HG03280 (cell line): ENCODE measurements around the gene PYY.
"Not testable (repeated sequence)": the region's sequence is repeated elsewhere in the genome, so short reads cannot be mapped to it uniquely, and the experiment has no call there.

Source experiments
- ATAC-seq: cut with Tn5 transposase; IDR thresholded peaks from one replicate; pipeline ENCODE4 v1.9.1; 2021; ENCODE audit warnings: mild to moderate bottlenecking, moderate library complexity; ENCODE audit not compliant: unreplicated experiment

The PYY gene

DNA sequence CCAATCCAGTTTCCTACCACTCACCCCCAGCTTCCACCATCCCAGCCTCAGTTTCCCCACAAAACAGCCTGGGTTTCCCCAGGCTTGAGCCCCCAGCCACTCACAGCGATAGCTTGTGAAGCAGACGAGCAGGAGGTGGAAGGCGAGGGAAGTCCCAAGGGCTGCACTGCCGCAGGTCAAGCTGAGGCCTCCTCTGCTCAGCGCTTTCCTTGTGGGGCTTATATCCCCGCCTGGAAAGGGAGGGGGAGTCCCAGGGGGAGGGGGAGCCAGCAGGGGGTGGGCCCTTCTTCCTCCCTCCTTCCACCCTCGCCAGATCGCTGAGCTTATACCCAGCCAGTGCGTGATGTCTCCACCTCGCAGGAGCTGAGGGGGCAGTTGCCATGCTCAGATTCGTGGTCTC is at the start of gene PYY:
Gene PYY, minus strand, starts transcription at position 195 of the 400 bp plus-strand sequence. CDS start 457 bp downstream, outside the sequence.
- ATAC-seq: no peak

DNA sequence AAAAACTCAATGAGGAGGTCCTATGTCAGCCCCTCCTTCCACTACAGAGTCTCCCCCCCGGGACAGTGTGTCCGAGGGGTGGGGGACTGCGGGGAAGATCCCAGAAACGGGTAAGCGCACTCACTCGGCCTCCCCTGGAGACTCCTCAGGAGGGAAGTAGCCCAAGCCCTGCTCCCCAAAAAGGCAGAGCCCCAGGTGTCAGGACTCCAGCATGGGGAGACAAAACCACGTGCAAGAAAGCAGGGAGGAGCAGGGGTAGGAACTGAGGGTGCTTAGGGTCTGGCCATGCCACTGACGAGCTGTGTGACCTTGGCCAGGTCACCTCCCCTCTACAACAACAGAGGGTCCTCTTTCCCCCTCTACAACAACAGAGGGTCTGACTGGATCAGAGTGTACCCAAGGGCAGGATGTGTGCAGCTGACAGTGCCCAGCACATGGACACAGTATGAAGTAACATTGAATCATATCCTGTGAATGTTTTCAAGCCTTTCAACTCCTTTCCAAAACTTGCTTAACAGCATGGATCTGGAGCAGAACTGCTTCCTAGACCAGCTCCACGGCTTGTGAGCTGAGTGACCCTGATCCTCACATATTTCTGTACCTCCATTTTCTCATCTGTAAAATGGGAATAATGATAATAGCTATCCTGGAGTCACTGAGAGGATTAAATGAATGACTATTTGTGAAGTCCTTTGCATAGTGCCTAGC is 48.6 kb upstream of the PYY start:
- no peak for ATAC-seq

DNA sequence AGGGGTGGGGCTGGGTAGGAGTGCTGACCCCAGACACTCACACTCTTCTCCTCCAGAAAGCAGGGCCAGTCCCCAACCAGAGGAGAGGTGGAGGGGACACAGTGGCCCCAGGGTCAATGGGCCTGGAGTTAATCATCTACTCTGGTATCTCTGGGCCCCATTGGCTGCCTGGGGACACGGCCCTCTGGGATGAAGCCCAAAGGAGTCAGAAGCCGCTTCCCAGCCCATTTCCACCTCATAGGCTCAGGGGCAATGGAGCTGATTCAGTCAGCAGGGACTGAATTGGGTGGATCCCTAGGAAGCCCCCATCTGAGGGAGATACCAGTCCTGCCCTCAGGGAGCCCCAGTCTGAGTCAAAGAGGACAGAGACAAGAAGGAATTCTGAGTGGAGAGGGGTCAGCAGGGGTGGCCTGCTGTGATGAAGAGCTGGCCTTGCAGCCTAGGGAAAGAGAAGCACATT is 47.8 kb upstream of the PYY start:
- ATAC-seq: no peak

DNA sequence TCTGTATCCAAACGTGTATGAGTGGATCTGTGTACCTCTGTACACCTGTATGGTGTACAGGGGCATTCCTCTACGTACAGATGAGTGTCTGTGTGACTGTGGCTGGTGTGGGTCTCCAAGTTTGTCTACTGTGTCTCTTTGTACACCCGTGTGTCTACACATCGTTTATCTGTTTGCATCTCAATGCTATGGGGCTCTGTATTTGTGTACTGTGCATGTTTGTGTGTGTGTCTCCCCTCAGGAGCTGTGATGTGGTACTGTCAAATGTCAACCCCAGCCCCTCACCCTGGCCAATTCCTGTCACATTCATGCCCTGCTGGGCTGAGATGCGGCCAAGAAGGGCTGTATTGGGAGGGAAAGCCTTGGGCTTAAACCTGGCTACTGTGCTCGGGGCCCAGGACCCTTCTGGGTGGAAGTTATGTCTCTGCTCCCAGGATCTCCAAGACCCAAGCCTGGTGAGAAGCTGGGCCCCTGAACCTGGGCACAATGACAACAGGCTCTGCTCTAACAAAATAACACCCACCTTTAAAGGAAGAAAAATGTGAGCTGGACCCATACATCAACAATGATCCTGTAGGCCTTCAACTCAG is 47.2 kb upstream of the PYY start:
- no peak for ATAC-seq

DNA sequence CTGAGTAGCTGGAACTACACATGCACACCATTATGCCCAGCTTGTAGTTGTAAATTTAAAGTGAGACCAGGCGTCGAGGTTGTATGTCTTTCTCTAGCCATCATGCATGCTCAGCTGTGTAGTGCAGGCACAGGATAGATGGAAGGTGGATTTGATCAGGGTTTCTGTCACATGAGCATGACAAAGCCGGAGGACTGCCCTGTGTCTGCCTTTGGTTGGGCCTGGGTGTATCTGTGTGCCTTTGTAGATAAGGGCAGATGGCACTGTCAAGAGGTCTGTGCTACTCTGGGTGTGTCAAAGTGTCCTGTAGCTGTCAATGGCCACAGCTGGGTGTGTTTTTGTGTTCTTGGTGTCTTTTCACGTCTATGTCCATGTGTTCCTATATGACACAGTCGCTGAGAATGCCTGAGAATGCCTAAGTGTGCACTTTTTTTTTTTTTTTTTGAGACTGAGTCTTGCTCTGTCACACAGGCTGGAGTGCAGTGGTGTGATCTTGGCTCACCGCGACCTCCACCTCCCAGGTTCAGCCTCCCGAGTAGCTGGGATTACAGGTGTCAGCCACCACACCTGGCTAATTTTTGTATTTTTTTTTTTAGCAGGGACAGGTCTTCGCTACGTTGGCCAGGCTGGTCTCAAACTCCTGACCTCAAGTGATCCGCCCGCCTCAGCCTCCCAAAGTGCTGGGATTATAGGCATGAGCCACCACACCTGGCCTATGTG is 46.6 kb upstream of the PYY start:
- ATAC-seq: no peak

DNA sequence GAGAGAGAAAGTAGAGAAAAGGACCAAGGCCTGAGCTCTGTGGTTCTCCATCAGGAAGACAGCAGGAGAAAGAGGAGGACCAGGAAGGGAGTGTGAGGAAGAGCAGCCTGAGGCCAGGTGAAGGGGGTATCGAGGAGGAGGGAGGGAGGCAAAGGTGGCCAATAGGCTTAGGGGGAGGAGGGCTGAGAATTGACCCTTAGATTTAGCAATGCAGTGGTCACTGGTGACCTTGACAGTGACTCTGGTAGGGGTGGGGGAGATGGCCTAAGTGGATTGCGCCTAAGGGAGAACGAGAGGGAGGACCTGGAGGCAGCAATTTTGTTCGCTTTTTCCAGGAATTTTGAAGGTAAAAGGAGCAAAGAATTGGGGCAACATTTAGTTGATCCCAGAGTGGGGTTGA is 45.3 kb upstream of the PYY start:
- no peak for ATAC-seq

DNA sequence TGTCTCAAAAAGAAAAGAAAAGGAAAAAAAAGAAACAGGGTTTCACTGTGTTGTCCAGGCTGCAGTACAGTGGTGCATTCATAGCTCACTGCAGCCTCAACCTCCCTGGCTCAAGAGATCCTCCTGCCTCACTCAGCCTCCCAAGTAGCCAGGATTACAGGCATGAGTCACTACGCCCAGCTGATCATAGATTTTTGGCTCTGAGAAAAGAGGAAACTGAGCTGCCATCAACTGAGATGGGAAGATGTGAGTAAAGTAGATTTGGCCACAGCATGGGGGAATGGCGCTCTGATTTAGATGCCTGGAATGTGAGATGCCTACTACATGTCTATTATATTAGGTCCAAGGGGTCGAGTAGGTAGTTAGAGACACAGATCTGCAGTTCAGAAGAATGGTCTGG is 44.8 kb upstream of the PYY start:
- ATAC-seq: no peak

DNA sequence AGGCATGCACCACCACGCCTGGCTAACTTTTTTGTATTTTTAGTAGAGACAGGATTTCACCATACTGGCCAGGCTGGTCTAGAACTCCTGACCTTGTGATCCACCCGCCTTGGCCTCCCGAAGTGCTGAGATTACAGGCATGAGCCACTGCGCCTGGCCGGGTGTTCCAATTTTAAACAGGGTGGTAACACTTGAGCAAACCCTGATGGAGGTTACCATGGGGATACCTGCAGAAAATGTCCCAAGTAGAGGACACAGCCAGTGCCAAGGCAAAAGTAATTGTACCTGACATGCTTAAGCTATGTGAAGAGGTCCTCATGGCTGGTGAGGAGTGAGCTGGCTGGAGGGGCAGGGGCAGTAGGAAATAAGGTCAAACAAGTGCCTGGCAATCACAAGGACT is 43.4 kb upstream of the PYY start:
- not testable (repeated sequence) for ATAC-seq

DNA sequence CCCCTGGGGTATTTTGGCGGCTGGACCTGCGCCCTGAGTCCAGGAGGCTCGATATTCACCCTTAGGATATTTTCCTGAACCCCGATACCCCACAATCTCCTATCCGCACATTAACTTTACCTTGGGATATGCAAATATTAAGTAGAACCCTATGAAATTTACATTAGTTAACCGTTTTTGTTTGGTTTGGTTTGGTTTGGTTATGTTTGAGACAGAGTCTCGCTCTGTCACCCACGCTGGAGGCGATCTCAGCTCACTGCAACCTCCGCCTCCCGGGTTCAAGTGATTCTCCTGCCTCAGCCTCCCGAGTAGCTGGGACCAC is 41.4 kb upstream of the PYY start:
- ATAC-seq: no peak

DNA sequence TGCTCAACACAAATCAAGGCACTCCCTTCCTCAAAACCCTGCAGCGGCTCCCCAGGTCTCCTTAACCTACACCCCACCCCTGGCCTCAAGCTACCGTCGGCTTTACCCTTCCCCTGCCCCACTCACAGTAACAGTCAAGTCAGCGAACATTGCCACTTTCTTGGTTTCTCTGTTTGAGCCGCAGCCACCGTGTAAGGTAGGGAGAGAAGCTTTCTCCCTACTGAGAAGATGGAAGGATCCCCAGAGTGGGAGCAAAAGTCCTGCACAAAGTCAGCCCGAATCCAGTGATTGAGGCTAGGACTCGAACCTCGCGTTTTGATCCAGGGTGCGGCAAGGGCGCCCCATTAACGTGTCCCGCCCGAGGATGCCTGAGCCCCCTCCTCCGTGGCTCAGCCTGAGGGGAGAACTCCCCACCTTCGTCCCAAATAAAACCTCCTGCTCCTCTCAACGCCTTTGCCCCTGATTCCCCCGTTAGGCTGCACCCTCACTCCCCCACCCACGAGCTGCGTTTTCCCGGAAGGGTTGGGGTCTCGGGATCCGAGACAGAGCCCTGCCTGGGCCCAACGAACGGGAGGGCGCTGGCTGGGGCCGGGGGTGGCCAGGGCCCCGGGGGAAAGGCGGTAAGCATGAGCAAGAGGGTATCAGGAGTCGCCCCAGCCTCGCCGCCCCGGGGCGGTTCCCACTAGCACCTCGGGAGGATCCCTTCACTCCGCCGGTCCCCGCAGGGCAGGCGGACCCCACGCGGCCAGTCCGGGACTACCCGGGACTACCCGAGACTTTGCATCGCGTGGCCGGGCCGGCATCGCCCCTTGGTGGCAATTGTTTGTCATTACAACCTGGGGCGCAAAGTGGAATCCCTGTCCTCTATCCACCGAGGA is 40.8 kb upstream of the PYY start:
- ATAC-seq: no peak

DNA sequence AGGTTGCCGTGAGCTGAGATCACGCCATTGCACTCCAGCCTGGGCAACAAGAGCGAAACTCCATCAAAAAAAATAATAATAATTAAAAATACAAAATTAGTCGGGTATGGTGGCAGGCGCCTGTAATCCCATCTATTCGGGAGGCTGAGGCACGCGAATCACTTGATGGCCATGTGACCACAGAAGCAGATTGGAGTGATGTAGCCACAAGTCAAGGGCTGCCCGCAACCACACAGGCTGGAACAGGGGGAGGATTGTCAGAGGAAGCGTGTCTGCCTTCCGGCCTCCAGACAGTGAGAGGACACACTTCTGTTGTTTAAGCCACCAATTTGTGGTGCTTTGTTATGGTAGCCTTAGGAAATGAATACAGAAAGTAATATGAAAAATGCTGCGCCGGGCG is 38.9 kb upstream of the PYY start:
- ATAC-seq: no peak

DNA sequence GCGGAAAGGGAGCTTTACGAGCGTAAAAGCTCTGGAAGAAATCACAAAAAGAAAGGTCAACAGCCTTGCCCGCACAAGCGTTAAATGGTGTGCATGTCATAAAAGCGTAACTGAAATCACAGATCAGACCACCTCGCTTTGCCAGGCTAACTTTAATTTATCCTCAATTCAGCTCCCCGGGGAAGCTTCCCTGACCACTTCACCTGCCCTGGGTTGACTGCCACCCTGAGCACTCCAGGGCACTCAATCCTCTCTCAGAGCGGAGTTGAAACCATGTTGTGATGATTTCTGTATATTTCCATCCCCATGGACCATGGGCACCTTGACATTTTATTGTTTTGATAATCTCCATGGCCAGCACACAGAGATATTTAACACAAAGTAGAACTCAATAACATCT is 34.6 kb upstream of the PYY start:
- no peak for ATAC-seq

DNA sequence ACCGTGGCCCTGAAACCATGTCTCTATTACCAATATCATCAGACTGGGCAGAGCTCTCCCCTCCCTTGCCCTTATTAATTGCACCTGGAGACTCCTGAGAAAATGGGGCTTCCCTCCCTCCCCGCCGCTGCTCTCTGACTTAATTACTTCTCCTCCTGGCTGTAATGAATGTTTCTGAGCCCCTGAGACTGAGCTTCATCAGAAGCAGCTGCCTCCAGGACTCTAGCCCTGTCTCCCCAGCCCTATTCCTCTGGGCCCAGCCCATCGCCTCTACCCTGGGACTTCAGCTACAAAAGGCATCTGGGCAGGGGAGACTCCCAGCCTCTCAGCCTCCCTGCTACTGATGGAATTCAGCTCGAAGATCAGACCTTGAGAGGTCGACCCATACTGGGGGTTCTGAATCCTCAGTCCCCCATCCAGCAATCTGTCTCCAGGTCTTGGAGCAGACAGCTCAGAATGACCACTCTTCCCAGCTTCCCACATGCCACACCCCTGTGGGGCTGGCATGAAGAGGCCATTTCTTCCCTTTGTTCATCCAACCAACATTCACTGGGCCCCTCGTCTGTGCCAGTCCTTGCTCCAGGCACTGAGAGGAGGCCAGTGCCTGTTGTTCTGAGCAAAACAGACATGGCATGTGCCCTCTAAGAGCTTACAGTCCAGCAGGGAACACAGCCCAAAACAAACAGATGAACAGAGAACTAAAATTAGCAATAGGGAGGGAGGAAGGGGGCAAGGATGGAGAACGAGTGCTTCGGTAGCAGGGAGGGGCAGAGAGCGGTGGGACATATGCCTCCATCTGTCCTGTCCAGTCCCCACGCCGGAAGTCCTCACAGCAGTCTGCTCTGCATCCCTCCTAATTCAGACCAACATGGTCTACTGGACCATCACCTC is 33.6 kb upstream of the PYY start:
- ATAC-seq: no peak

DNA sequence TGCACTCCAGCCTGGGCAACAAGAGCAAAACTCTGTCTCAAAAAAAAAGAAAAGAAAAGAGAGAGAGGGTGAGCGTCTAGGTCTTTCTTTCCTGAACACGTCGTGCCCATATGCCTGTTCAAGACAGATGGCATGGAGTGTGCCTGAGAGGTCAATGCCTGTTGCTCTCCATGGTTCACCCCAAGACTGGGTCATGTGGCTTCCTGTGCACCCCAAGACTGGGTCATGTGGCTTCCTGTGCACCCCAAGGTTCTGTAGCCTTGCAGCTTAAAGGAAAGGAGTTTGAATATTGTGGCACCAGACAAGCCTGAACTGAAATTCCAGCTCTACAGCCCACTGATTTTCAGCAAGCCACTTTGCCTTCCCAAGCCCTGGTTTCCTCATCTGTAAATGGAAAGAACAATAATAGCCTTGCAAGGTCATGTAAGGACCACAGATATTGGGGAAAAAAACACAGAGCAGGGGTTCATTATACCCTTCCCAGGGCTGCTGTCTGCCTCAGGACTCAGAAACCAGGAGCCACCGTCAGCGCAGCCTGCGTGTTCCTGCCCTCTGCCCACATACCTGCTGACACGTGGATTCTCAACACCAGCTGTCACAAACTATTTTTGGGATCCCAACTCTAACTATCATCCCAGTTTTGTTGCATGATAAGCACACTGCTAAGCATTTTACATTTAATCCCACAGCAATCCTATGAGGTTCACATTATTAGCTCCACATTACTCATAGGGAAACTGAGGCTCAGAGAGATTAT is 32.7 kb upstream of the PYY start:
- no peak for ATAC-seq

DNA sequence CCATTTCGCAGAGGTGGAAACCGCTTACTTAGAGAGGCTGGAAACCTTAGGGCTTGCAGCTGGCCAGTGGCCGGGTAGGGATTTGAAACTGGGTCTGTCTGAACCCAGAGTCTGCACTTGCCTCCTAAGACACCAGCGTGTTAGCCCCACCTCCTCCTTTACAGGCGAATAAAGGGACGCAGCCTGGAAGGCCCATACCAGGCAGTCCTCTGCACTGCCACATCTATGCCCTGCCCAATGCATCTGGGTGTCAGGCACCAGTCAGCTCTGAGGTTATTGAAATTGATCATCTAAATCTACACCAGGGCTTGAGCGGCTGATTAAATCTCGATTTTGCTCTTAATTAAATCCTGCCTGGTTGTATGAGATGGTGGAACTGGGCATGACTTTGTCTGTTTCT is 30.8 kb upstream of the PYY start:
- ATAC-seq: no peak

DNA sequence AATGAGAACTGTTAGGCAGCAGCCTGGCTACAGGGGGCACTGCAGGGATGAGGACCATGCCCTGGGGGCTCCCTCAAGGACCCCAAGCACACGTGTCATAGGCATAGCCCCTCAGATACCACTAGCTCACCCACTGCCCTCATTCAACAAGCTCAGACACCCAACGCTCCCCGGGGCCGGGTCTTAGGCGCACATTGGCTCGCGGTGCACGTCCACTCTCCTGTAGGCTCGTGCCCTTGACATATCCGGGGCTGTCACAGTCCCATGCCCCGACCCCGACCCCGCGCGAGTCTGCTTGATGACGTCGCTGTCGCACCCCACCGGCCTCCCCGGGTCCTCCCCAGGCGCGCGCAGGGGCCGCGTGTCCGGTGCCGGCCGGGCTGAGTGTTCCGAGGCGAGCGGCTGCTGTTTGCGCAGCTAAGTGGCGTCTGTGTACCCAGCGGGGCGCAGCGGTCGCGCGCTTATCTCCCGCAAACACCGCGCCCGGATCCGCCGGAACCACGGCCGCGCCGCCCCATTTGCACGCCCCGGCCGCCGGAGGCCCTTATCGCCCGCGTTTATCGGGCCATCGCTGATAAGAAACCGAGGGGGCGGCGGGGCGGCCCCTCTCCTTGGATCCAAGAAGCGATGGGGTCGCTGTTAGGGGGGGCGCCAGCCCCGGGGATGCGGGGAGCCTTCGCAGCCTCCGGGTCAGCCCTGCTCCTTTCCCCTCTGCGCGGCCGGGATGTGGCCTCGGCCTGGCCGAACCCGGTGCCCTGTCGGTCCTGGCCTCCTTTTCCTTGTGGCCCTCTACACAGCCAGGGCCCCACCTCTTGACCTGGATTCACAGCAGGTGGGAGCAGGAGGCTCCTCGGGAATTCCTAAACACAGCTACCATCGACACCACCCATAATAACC is 30.0 kb upstream of the PYY start:
- no peak for ATAC-seq

DNA sequence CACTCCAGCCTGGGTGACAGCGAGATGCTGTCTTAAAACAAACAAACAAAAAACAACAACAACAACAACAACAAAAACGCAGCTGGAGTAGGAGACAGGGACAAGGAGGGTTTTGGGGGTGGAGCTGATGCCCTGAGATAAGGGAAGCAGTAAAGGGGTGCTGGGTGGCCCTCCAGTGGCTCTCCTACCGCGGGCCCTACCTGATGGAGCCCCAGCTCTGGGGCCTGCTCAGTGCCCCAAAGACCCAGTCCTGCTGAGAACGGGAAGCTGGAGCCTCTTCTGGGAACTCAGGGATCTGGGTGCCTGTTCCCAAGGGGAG is 29.4 kb upstream of the PYY start:
- no peak for ATAC-seq

DNA sequence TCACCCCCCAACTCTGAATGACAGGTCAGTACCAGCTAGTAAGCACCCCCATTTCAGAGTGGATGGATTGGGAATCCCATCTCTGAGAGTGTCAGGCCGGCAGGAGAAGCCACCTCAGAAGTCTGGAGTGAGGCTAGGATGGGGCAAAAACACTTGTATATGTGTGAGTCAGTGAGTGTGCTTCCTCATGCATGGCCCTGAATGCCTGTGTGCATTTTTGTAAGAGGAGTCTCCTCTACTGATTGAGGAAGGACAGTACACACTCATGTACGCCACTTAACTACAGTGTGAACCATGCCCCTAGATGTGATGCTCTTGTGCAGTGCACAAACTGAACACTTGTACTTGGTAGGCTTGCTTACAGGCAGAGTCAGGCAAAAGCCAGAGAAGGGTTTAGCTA is 28.4 kb upstream of the PYY start:
- no peak for ATAC-seq

DNA sequence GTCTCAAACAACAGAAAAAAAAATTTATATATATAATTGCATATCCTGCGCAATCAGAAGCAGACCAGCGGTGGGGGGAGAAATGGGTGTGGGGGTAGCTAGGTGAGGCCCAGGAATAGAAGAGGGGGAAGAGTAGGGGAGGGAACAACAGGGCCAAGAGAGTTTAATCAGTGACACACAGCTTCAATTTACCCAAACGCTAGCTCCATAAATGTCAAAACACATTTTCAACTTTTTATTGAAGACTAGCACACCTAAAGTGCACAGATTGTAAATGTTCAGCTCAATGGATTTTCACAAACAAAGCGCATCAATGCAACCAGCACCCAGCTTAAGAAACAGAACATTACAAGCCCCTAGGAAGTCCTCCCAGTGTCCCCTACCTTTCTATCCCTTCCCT is 25.9 kb upstream of the PYY start:
- no peak for ATAC-seq
